NCI-H2196 treated with DMSO at 0.1 percent for 48 hours (cell line): ENCODE data around the gene UCK2.

Experiments
- DNase-seq: peaks from one replicate; lab custom pipeline; 2025; ENCODE audit not compliant: unreplicated experiment; lab: John Stamatoyannopoulos, UW

The UCK2 gene

DNA sequence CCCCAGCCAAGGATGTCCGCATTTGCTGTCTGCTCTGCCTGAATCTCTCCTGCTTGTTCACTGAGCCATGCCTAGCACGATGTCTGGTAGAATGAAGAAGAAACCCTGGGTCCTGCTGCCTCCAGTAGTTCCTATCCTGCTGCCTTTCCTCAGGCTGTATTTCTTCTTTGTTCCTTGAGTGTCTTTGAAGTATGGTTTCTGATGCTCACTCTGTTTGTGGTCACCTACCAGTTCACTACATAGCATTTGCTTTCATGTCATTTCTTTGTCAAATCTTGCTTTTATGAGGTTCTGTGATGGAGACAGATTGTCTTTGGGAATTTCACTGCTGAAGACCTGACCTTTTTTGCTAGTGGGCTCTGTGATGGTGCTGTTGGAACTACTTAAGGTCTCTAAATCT lies 5.9 kb downstream of the UCK2 start:
- no peak for DNase-seq

DNA sequence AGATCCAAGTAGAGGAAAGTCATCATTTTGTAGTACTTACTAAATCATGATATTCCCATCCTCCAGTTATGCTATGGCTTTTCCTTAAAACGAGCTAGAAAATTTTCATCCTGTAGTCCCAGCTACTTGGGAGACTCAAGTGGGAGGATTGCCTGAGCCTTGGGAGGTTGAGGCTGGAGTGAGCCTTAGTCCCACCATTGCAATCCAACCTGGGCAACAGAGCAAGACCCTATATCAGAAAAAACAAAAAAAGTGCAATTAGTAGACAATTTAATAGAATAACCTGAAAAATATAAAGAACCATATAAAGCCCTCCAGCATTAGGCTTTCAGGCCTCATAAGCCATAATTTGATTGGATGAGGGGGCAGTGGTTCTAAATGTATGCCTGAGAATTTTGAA lies 6.8 kb downstream of the UCK2 start:
- no peak for DNase-seq

DNA sequence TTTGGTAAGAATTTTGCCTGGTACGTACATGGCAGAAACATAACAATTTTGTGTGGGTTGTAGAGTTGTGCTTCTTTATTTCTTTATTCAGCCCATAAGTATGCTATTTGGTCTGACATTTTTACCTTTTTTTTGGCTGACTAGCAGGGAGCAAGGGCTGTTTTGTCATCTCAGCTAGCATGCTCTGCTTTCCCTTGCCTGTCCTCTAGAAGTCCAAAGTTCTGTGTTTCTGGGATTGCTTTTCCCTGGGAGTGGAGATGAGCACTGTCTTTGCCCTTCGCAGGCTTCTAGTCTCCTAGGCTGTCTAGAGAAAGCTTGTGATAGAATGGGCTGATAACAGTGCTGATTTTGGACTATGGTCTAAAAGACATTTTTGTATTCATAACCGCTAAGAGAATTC lies 7.5 kb downstream of the UCK2 start:
- DNase-seq: no peak

DNA sequence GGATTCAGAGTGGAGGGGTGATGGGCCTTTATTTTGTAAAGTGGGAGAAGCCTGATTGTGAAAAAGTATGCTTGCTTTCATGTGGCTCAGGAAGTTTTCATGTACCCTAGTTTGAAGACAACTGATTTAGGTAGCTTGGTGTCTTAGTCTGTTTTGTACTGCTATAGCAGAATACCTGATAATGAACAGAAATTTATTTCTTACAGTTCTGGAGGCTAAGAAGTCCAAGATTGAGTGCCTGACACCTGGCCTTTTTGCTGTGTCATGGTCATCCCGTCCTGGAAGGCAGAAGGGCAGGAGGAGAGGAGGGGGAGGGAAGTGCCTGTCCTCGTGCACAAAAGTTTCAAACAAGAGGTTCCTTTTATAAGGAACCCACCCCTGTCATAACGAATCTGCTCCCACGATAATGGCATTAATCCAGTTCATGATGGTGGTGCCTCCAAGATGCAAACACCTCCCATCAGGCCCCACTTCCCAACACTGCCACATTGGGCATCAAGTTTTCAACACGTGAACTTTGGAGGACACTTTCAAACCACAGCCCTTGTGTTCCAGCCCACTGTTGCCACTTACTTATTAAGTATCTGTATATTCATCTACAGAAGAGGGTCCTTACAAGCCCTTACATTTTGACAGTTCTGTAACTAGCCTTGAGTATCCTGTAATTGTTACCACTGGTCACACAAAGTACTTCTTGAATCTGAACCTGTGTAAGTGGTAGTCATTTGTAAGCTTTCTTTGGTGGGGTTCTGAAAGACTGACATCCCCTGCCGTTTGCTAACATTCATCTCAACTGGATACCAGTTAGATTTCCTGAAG lies 9.5 kb downstream of the UCK2 start:
- DNase-seq: no peak

DNA sequence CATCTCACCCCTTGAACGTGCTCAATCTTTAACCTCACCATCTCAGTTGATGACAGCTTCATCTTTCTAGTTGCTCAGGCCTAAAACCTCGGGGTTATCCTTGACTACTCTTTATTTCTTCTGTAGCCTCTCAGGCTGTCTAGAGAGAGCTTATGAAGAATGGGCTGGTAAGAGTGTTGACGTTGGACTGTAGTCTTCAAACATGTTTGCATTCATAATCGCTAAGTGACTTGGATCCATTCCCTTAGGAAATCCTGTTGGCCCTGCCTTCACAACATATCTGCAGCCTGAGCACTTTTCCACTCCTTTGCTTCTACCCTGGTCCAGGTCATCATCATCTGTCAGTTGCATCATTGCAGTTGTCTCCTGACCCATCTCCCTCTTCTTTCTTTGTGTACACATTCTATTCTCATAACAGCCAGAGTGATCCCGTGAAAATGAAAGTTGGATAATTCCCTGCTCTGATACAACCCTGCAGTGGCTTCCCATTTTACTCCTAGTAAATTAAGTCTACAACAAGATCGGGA lies 10.5 kb downstream of the UCK2 start:
- DNase-seq: no peak

DNA sequence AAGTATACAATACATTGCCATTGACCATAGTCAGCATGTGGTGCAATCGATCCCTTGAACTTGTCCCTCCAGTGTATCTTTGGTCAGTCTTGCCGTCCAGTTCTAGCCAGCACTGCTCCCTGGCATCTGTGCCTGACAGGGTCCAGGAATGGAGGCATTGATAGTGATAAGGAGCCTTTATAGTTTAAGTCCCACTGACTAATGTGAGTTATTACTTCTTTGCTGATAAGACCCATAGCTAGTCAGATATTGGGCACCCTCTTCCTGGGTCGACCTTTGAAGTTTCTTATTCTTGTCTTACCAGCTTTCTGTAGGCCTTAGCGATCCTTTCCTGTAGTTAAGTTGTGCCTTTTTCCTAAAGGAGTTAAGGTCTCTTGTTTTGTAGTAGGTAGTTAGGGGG lies 13.0 kb downstream of the UCK2 start:
- DNase-seq: no peak

DNA sequence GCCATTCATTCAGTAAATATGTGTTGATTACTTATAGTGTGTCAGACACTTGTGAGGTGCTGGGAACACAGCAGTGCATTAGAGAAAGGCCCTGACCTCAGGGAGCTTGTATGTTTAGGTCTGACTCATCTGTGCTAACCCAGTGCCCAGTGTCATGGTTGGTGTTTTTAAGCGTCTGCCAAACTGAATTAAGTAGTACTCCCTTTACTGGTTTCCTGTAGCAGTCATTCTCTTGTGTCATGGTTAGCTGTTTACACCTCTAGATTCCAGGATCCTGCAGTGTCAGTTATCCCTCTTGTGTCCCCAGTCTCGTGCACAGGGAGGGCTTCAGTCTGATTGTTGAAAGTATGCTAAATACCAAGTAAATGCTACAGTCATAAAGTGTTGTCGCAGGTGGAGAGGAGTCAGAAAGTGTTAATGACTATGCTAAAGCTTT lies 14.2 kb downstream of the UCK2 start:
- DNase-seq: no peak

DNA sequence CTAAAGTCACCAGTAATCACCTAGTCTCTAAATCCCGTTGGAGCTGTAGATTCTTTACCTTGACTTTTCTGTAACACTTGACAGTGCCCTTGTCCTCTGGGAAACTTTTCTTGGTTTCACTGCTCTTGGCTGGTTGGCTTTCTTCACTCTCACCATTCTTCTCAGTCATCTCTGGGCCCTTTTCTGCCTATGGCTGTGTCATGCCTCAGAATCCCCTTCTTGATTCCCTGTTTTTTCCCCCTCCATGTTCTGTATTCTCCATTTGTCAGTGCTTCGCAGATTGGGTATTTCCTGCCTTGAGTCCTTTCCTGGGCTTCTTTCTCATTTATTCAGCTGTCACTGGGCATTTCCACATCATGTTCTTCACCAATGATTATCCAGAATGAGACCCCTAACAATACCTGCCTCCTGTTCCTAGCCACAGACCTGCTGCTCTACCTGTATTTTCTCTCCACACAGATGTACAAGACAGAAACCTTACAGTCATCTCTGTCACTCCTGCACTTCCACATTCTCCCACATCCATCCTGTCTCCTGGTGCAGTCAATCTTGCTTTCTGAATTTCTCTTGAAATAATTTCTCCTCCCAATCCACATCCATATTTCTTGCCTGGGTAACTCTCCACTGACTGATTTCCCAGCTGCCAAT lies 14.7 kb downstream of the UCK2 start:
- DNase-seq: no peak

DNA sequence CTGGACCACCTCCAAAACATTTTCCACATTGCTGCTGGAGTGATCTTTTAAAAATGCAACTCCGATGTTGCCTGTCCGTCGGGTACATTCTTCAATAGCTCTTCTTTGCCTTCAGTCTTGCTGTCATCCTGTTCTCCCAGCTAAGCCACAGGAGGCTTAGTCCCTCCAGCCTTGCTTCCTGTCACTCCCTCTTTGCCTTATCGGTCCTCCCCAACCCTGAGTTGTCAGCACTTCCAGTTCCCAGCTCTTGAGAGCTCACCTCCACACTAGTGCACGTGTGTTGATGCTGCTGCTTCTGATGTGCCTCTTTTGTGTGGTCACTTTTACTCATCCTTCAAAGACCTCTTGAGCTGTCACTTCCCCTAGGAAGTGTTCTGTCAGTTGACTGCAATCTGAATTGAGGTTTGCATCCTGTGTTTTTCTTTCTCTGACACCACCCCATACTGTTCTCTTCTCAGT lies 15.3 kb downstream of the UCK2 start:
- no peak for DNase-seq

DNA sequence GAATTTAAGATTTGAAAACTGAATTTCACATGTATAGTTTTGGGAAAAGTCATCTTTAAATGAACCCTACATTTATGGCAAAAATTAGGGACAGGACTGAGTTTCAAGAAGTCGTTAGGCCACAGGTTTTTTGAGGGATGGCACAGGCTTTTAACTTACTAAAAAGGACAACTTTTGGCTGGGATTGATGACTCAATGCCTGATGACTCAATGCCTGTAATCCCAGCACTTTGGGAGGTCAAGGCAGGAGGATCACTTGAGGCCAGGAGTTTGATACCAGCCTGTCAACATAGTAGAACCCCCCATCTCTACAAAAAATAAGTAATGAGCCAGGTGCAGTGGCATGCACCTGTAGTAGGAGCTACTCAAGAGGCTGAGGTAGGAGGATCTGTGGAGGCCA lies 15.9 kb downstream of the UCK2 start:
- DNase-seq: no peak

DNA sequence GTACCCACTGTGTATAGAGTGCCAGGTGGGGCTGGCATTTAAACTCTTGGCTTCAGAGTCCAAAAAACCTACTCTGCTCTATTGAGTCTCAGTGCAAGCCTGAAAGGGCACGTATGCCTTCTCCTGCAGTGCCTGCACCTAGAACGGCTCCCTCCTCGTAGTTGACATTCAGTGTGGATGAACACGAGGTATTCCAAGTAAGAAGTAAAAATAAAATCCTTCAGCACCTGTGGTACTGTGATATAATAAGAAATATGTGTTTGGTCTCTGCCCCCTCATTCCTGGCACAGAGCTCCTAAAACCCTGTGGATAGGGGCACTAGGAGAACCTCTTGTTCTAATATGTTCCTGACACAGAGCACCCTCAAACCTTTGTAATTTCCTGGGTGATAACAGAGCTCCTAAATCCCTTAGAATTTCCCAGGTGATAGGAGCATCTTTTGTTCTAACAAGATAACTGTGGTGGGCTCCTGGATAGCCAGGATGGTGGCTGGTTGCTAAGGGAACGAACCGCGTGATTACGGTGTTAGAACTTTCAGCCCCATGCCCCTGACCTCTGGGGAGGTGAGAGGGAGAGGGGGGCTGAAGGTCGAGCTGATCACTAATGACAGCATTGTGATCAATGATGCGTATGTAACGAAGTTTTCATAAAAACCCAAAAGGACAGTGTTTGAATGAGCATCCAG lies 16.8 kb downstream of the UCK2 start:
- DNase-seq: no peak

DNA sequence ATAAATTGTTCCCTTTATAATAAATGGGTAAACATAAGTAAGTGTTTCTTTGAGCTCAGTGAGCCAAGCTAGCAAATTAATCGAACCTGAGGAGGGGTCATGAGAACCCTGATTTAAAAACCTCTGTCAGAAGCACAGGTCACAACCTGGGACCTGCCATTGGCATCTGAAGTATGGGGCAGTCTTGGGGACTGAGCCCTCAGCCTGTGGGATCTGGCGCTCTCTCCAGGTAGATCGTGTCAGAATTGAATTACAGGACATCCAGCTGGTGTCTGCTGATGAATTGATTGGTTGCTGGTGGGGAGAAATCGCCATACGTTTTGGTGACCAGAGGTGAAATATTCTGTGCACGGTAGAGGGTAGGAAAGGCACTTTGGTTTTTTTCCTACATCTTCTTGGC lies 17.5 kb downstream of the UCK2 start:
- no peak for DNase-seq

DNA sequence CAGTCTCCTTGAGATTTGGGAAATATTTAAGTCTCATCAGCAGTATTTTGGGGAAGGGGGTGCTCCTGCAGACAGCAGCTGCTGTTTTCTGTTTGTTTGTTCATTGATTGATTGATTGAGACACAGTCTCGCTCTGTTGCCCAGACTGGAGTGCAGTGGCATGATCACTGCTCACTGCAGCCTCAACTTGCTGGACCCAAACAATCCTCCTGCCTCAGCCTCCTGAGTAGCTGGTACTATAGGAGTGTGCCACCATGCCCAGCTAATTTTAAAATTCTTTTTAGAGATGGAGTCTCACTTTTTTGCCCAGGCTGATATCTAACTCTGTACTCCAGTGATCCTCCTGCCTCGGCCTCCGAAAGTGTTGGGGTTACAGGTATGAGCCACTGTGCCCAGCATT lies 18.2 kb downstream of the UCK2 start:
- no peak for DNase-seq

DNA sequence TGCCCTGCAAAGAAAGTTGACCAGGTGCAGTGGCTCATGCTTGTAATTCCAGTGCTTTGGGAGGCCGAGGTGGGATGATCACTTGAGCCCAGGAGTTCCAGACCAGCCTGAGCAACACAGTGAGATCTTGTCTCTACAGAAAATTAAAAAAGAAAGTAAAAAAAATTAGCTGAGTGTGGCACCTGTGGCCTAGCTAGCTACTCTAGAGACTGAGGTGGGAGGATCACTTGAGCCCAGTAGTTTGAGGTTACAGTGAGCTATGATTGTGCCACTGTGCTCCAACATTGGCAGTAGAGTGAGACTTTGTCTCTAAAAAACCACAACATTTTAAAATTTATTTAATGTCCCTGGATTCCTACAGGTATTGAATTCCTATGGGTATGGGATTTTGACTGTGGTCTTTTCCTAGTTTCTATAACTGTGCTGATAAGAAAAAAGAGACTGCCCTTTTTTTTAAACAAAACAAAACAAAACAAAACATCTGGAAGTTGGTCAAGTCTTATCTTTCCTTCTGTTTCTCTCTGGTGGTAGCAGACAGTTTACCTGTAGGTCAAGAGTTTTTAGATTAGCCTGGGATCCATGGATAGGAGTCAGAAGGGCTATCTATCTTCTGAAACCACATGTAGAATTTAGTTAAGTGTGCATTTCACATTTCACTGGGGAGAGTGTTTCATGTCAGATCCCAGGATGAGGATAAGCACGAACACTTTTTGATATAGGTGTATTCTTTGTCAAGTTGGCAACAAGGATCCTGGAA lies 18.8 kb downstream of the UCK2 start:
- no peak for DNase-seq

DNA sequence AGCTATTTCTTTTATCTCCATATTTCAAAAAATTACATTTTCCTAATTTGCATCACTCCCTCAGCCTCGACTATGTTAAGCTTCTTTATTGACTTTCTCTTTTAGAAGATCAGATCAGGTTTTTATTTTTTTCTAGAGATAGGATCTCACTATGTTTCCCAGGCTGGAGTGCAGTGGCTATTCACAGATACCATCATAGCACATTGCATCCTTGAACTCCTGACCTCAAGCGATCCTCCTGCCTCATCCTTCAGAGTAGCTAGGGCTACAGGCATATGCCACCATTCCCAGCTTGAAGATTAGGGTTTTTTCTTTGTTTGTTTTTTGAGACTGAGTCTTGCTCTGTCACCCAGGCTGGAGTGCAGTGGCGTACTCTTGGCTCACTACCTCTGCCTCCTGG lies 20.1 kb downstream of the UCK2 start:
- no peak for DNase-seq

DNA sequence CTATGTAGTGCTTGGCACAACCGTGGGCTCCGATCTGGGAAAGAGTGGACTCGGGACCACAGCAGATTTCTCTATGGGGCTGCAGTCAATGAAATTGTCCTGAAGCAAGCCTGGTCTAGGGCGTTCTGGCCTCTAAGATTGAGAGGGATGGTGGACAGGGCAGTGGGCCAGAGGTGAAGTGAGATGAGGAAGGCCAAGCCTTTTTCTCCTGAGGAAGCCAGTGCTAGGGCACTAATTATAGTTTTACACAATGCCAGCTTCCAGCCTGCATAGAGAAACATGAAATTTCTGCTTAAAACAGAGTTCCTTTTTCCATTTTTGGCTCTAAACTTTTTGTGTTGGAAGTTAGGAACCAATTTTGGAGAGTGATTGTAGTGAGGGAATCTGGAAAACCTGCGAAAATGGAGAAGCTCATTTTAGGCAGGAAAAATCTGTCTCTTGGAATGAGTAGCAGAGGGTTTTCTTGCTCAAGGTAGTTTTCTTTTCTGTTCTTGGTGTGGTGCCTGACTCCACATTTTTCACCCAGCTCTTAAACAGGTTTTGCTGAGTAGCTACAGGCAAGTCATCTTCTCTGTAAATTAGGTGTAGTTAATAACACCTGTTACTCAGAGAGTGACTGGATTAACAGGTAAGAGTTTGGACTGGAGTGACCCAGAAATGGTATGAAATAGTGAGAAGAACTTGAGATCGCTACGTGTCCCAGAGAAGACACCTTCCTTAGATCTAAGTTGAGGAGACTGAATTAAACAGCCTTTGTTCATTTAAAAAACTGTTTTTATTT lies 22.1 kb downstream of the UCK2 start:
- no peak for DNase-seq

DNA sequence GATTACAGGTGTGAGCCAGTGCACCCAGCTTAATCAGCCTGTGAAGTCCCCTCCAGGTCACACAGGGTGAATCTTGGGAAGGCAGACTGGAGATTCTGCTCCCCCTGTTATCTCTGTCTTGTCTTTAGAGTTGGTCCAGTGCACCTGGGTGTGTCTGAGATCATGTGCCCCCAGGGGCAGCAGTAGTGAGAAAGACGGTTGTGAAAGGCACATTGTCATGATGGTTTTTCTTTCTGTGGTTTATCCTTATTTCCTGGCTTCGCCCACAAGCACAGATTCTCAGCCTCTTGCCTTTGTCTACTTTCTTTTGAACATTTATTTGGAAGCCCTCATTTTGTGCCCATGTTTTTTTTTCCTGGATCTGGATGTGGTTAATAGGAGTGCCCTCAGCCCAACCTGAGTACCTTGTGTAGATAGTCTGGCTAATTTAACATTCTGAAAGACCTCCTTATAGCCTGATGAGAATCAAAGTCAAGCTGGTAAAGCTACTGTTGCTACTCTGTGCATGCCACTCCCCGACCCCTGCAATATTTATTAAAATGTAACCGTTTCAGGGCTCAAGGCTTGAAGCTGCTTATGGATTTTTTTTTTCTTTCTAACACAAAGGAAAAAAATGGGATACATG lies 23.7 kb downstream of the UCK2 start:
- DNase-seq: no peak

DNA sequence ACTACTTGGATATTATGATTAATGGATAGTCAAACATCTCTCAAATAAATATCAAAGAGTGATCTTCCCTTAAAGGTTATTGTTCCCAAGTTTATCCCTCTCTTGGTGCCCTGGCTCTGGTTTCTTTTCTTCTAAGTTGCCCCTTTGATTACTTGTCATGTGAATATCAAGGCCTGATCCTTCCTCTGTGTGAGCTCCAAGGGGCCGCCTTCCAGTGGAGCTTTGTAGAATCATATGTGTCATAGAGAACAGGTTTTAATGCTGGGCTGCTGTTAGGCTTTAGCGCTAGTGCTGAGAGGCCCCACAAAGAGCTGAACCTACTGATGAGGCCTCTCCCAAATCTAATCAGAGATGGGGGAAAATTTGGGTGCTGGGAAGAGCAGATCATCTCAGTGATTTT lies 25.5 kb downstream of the UCK2 start:
- DNase-seq: no peak

DNA sequence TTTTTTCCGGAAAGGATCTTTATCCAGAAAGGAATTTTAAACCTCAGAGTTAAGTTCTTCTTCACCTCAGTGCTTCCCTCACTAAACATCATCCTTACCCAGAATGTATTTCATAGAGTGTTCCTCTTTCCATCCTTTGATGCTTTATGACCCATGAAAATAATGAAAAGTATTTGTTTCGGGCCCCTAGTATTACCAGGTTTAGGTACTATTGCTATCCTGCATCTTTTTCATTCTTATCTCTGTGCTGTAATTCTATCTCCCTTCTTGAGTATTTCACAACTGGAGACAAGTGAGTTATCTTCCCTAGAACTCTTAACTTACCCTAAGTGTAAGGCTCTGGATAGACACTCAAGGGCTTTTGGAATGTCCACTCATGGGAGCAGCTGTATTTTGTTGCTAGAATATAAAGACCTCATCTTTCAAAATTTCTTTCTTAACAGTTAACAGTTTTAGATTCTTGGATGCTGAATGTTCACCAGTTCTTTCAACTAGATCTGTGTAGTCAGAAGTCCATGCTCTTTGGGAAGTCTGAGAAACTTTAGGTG lies 26.2 kb downstream of the UCK2 start:
- no peak for DNase-seq
